SH-SY5Y (cell line): ENCODE results near the gene OTOGL.

Experiments
- GATA2 ChIP-seq: IDR thresholded peaks from 2 replicates; pipeline ENCODE4 v1.6.1; 2011; ENCODE audit warnings: mild to moderate bottlenecking, low read depth, low read length
- GATA3 ChIP-seq: IDR thresholded peaks from 2 replicates; pipeline ENCODE4 v1.6.1; 2011; ENCODE audit warnings: low read depth, mild to moderate bottlenecking, low read length, moderate library complexity

DNA sequence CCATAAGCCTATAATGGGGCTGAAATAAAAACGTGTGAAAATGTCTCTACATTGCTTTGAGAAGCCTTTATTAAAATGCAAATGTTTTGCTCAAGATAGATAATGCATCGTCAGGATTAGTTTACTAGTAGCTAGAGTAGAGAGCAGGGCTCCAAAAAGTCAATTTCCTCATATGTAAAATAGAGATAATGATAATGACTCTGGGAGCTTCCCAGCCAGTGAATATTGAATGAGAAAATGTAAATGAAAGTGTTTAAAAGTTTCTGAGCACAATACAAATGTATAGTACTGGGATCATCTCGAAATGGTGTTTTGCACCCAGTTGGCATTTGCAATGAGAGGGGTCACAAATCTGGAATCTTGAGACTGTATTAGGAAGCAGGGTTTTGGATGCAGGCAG is 135.3 kb downstream of the OTOGL start:
- no peak for TF ChIP-seq GATA3
- TF ChIP-seq GATA2: no peak
